SK-N-SH (cell line): Measurements from ENCODE around the gene OTOG. TPM values are rescaled to one million over a fixed set of nuclear protein-coding genes. Genes with fewer than 3 reads are reported as not detected.

Source experiments
- CTCF ChIA-PET: fragments of 300-600, 350-600 bp; formaldehyde crosslinking; extraction: SDS; loops from one replicate; lab custom pipeline; 2021; lab: Yijun Ruan, JAX
- POLR2A ChIA-PET: fragments of 350-600 bp; sonication (Branson Sonifier 250); formaldehyde crosslinking; extraction: SDS; loops from one replicate; lab custom pipeline; 2020; ENCODE audit warnings: antibody characterized with exemption, inconsistent platforms; lab: Yijun Ruan, JAX
- DNase-seq: peaks from one replicate; pipeline ENCODE4 v3.0.0; 2012
- H2AFZ ChIP-seq: fragments of 200-600 bp; sonication (generic); 2 replicates; pipeline ENCODE4 v1.8.1; 2016; ENCODE audit warnings: antibody characterized with exemption, mild to moderate bottlenecking, low read depth
- H3F3A ChIP-seq: fragments of 200-600 bp; sonication (generic); replicated peaks from 2 replicates; pipeline ENCODE3; 2016; ENCODE audit warnings: antibody characterized with exemption, mild to moderate bottlenecking; ENCODE audit not compliant: insufficient read depth
- H3K27ac ChIP-seq, 2 experiments: fragments of 200-500 bp in 1 of 2; fragments of 200-600 bp in 1 of 2; sonication (Bioruptor generic) in 1 of 2; sonication (generic), shearing (Covaris generic) in 1 of 2; 2 replicates each; pipeline versions ENCODE4 v1.5.1 to v1.6.1; 2014 to 2016; ENCODE audit warnings: low read depth in 2 of 2, inconsistent platforms in 1 of 2, low read length in 1 of 2, mild to moderate bottlenecking in 1 of 2, mixed read lengths in 1 of 2
- H3K27me3 ChIP-seq: fragments of 200-600 bp; sonication (generic), shearing (Covaris generic); 2 replicates; pipeline ENCODE4 v1.6.1; 2016; ENCODE audit warnings: mixed run types; ENCODE audit not compliant: insufficient read depth
- H3K36me3 ChIP-seq, 2 experiments: fragments of 200-500 bp in 1 of 2; fragments of 200-600 bp in 1 of 2; sonication (Bioruptor generic) in 1 of 2; sonication (generic) in 1 of 2; replicated peaks in 1 of 2; 2 replicates each; pipeline versions ENCODE3 to v1.5.1; 2014 to 2016; ENCODE audit warnings: low read length in 1 of 2, mild to moderate bottlenecking in 1 of 2; ENCODE audit not compliant: insufficient read depth in 2 of 2, control insufficient read depth in 1 of 2
- H3K4me1 ChIP-seq, 2 experiments: fragments of 200-500 bp in 1 of 2; fragments of 200-600 bp in 1 of 2; sonication (Bioruptor generic) in 1 of 2; sonication (generic), shearing (Covaris generic) in 1 of 2; 2 replicates each; pipeline versions ENCODE4 v1.5.1 to v1.6.1; 2014 to 2016; ENCODE audit warnings: low read depth in 1 of 2, low read length in 1 of 2, mixed run types in 1 of 2; ENCODE audit not compliant: insufficient read depth in 2 of 2, control insufficient read depth in 1 of 2
- H3K4me2 ChIP-seq: fragments of 200-600 bp; sonication (generic), shearing (Covaris generic); 2 replicates; pipeline ENCODE4 v1.6.1; 2017; ENCODE audit warnings: mixed run types
- H3K4me3 ChIP-seq, 2 experiments: fragments of 200-500 bp in 1 of 2; fragments of 200-600 bp in 1 of 2; sonication (Bioruptor generic) in 1 of 2; sonication (generic), shearing (Covaris generic) in 1 of 2; 2 replicates each; pipeline versions ENCODE4 v1.5.1 to v1.8.1; 2014 to 2016; ENCODE audit warnings: low read depth in 2 of 2, inconsistent platforms in 1 of 2, low read length in 1 of 2, mild to moderate bottlenecking in 1 of 2, mixed read lengths in 1 of 2, moderate library complexity in 1 of 2
- H3K79me2 ChIP-seq: fragments of 200-600 bp; sonication (generic); 2 replicates; pipeline ENCODE4 v1.8.1; 2017; ENCODE audit warnings: mild to moderate bottlenecking; ENCODE audit not compliant: insufficient read depth
- H3K9ac ChIP-seq: fragments of 200-600 bp; sonication (generic); 2 replicates; pipeline ENCODE4 v1.6.1; 2017; ENCODE audit warnings: mixed run types
- H3K9me2 ChIP-seq: fragments of 200-600 bp; sonication (generic); 2 replicates; pipeline ENCODE4 v1.6.1; 2017; ENCODE audit warnings: mixed run types
- H3K9me3 ChIP-seq: fragments of 200-600 bp; sonication (generic); 2 replicates; pipeline ENCODE4 v1.6.1; 2017; ENCODE audit warnings: mixed run types, mild to moderate bottlenecking, moderate library complexity
- H4K20me1 ChIP-seq: fragments of 200-600 bp; sonication (generic); 2 replicates; pipeline ENCODE4 v1.6.1; 2017; ENCODE audit warnings: mild to moderate bottlenecking, mixed run types; ENCODE audit not compliant: insufficient read depth
- EP300 ChIP-seq, 2 experiments: IDR thresholded peaks; 2 replicates each; pipeline versions ENCODE4 v1.4.0 to v1.6.1; 2012; ENCODE audit warnings: borderline replicate concordance in 1 of 2, low read depth in 1 of 2, low read length in 1 of 2
- GATA2 ChIP-seq: sonication (generic); formaldehyde crosslinking; IDR thresholded peaks from 2 replicates; pipeline ENCODE4 v1.5.0; 2020; ENCODE audit warnings: mild to moderate bottlenecking, missing genetic modification reagents
- MXI1 ChIP-seq: IDR thresholded peaks from 2 replicates; pipeline ENCODE4 v1.6.1; 2012; ENCODE audit warnings: mild to moderate bottlenecking, low read depth, low read length, improper control_type of control experiment
- NRF1 ChIP-seq: IDR thresholded peaks from 2 replicates; pipeline ENCODE4 v1.6.1; 2012; ENCODE audit warnings: low read depth, mild to moderate bottlenecking, low read length
- RAD21 ChIP-seq: IDR thresholded peaks from 2 replicates; pipeline ENCODE4 v1.6.1; 2012; ENCODE audit warnings: mild to moderate bottlenecking, low read length
- RXRA ChIP-seq: IDR thresholded peaks from 2 replicates; pipeline ENCODE4 v1.4.0; 2012; ENCODE audit warnings: low read depth, mild to moderate bottlenecking, borderline replicate concordance
- WGBS: methylation state at CpG from one replicate; pipeline ENCODE4 v1.1.6; 2017; ENCODE audit warnings: low lambda C conversion rate; 5-methylcytosine and 5-hydroxymethylcytosine counted together
- polyA plus RNA-seq, 3 experiments: library from polyadenylated mRNA; depleted of rRNA; stranded (reverse); fragments of >200 nt; gene quantifications; 2 replicates each; pipeline ENCODE4 v1.2.3, GENCODE V29; 2012
- TF ChIP-seq, protein P1 (sequence below): IDR thresholded peaks from 2 replicates; pipeline ENCODE4 v1.6.1; 2012; ENCODE audit warnings: mild to moderate bottlenecking, low read depth, low read length, moderate library complexity
- TF ChIP-seq, protein P2 (sequence below): IDR thresholded peaks from 2 replicates; pipeline ENCODE4; 2012
- TF ChIP-seq, protein P3 (sequence below): fragments of 150-350 bp; IDR thresholded peaks from 2 replicates; pipeline ENCODE4 v1.6.1; 2017; ENCODE audit warnings: antibody characterized with exemption, low read length, low read depth, borderline replicate concordance

The OTOG gene
- polyA plus RNA-seq, 1 of the 3 experiments (the other 2 are of a cell fraction): not detected

DNA sequence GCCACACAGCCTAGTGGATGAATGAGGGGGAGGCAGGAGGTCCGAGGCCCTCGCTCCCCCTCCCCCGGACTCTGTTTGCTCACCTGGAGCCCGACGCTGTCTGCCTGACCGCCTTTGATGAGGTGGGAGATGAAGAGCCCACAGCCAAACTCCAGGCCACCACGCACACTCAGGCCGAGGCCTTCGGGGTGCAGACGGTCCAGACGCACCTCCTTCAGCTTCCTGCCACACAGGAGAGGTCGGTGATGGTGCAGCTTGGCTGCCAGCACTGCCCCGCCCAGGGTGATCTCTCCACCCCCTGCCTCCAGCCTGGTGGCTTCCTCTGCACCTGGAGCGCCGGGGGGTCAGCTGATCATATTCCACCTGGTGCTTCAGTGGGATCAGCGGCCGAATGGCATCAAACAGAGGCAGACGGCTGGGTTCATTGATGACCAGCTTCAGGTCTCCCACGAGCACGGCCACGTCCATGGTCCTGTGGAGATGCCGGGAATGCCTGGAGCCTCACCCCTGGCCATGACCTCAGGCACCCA is 15.9 kb upstream of the OTOG start:
- Histone ChIP-seq H3K9me2 (no peaks in the 10 kb centered on the region), H3K4me1 (peaks cover 0 to 11% of the 10 kb centered on the region in 2 experiments; a peak in 1 of 4 replicates), H3K36me3 (no peaks in the 10 kb centered on the region), H3K79me2 (no peaks in the 10 kb centered on the region), H3K4me3 (no peak overlapping the region), H3K4me2 (no peak overlapping the region), H3K9me3 (no peaks in the 10 kb centered on the region), H3F3A (no peaks in the 10 kb centered on the region), H3K9ac (no peak overlapping the region), H2AFZ (no peak overlapping the region), H4K20me1 (no peaks in the 10 kb centered on the region), H3K27ac (no peak overlapping the region), H3K27me3 (peaks cover 4% of the 10 kb centered on the region; the same call in 1 of the 2 replicates)
- CTCF ChIA-PET: interaction anchor here (1.0 to 45.6 kb wide), 4 partner anchors 17 to 199 kb away, joined by 3 to 1101 read pairs (median 251); partner anchors contain the start of gene KCNJ11
- DNase-seq: no peak
- TF ChIP-seq, protein P1, sequence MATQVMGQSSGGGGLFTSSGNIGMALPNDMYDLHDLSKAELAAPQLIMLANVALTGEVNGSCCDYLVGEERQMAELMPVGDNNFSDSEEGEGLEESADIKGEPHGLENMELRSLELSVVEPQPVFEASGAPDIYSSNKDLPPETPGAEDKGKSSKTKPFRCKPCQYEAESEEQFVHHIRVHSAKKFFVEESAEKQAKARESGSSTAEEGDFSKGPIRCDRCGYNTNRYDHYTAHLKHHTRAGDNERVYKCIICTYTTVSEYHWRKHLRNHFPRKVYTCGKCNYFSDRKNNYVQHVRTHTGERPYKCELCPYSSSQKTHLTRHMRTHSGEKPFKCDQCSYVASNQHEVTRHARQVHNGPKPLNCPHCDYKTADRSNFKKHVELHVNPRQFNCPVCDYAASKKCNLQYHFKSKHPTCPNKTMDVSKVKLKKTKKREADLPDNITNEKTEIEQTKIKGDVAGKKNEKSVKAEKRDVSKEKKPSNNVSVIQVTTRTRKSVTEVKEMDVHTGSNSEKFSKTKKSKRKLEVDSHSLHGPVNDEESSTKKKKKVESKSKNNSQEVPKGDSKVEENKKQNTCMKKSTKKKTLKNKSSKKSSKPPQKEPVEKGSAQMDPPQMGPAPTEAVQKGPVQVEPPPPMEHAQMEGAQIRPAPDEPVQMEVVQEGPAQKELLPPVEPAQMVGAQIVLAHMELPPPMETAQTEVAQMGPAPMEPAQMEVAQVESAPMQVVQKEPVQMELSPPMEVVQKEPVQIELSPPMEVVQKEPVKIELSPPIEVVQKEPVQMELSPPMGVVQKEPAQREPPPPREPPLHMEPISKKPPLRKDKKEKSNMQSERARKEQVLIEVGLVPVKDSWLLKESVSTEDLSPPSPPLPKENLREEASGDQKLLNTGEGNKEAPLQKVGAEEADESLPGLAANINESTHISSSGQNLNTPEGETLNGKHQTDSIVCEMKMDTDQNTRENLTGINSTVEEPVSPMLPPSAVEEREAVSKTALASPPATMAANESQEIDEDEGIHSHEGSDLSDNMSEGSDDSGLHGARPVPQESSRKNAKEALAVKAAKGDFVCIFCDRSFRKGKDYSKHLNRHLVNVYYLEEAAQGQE: no peak
- TF ChIP-seq RAD21: no peak
- TF ChIP-seq MXI1: no peak
- no peak for TF ChIP-seq EP300 (IDR thresholded peaks at IDR 0.05; ENCODE audit: borderline replicate concordance in 1 of 2, low read depth in 1 of 2, low read length in 1 of 2)
- TF ChIP-seq, protein P2, sequence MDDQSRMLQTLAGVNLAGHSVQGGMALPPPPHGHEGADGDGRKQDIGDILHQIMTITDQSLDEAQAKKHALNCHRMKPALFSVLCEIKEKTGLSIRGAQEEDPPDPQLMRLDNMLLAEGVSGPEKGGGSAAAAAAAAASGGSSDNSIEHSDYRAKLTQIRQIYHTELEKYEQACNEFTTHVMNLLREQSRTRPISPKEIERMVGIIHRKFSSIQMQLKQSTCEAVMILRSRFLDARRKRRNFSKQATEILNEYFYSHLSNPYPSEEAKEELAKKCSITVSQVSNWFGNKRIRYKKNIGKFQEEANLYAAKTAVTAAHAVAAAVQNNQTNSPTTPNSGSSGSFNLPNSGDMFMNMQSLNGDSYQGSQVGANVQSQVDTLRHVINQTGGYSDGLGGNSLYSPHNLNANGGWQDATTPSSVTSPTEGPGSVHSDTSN: no peak
- TF ChIP-seq NRF1: no peak
- no peak for TF ChIP-seq RXRA
- 84% methylated on average over 15 of the region's 22 CpGs for WGBS
- POLR2A ChIA-PET: no interaction called here

DNA sequence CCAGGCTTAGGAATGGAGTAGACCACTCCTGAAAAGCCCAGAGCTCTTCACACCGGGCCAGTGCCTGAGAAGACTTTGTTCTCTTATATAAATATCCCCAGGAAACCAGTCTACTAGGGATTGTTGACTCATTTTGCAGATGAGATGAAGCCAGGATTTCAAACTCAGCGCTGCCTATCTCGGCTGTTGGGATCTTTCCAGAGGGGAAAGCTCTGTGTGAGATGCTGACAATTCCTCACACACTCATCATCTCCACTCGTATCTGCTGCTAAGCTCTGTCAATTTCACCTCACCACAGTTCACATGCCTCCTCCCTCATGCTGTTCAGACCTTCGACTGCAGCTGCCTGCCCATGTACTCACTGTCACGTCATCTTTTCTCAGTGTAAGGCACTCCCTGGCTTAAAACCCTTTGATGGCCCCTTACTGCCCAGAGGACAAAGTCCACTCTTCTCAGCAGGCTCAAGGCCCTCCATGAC is 15.4 kb upstream of the OTOG start:
- no peak overlapping the region for H3K9ac ChIP-seq
- peaks cover 4% of the 10 kb centered on the region; the same call in 1 of the 2 replicates for H3K27me3 ChIP-seq
- H3K27ac ChIP-seq: no peak overlapping the region
- H4K20me1 ChIP-seq: no peaks in the 10 kb centered on the region
- H3K4me2 ChIP-seq: no peak overlapping the region
- POLR2A ChIA-PET: no interaction called here
- TF ChIP-seq, protein P3, sequence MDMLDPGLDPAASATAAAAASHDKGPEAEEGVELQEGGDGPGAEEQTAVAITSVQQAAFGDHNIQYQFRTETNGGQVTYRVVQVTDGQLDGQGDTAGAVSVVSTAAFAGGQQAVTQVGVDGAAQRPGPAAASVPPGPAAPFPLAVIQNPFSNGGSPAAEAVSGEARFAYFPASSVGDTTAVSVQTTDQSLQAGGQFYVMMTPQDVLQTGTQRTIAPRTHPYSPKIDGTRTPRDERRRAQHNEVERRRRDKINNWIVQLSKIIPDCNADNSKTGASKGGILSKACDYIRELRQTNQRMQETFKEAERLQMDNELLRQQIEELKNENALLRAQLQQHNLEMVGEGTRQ: no peak
- no peak for TF ChIP-seq GATA2 (CRISPR knock-in tag)
- TF ChIP-seq NRF1: no peak
- no peak for DNase-seq
- no peaks in the 10 kb centered on the region for H3K9me2 ChIP-seq
- no peaks in the 10 kb centered on the region for H3K36me3 ChIP-seq
- 38% methylated on average over 6 of the region's 6 CpGs for WGBS
- H3K4me3 ChIP-seq: no peak overlapping the region
- CTCF ChIA-PET: interaction anchor here (1.0 to 45.6 kb wide), 5 partner anchors 10 to 145 kb away, joined by 3 to 1101 read pairs (median 3); partner anchors contain the start of gene KCNJ11
- peaks cover 0 to 11% of the 10 kb centered on the region in 2 experiments; a peak in 1 of 4 replicates for H3K4me1 ChIP-seq
- no peaks in the 10 kb centered on the region for H3K9me3 ChIP-seq
- H3F3A ChIP-seq: no peaks in the 10 kb centered on the region
- no peak overlapping the region for H2AFZ ChIP-seq
- H3K79me2 ChIP-seq: no peaks in the 10 kb centered on the region
